C4-2B (cell line): ENCODE results near the gene INSYN2B.

Experiments used
- CTCF ChIP-seq: fragments of 450-650 bp; conservative IDR thresholded peaks from 2 replicates; pipeline ENCODE4 v1.5.1; 2017; ENCODE audit warnings: mild to moderate bottlenecking
- ZFX ChIP-seq: fragments of 450-650 bp; IDR thresholded peaks from 2 replicates; pipeline ENCODE4 v1.6.1; 2017

- TF ChIP-seq CTCF (no peak), ZFX (no peak)
Measured at GRCh38 chr5:170010595-170010994, 30.3 kb upstream of the INSYN2B start.
